Measurements from ENCODE around the gene GNB1L. TPM values are rescaled to one million over a fixed set of nuclear protein-coding genes. Genes with fewer than 3 reads are reported as not detected.

GNB1L gene
- total RNA-seq, 2 donors from 2014 or later: 9.7 to 17.9 TPM

GRCh38 chr22:19807914-19808872, 46.5 kb downstream of the GNB1L start:
- DNase-seq (ENCODE audit: low spot score): no peak
- no peaks in the 10 kb centered on the region for H3K4me1 Mint-ChIP-seq (ENCODE audit: low read depth in 2 of 2)
- no peaks in the 10 kb centered on the region for H3K27me3 Mint-ChIP-seq
- H3K36me3 Mint-ChIP-seq: no peaks in the 10 kb centered on the region
- no peak overlapping the region for H3K27ac Mint-ChIP-seq
- peak in 1 of 2 donors; percentile 15 for ATAC-seq
- H3K9me3 Mint-ChIP-seq: no peaks in the 10 kb centered on the region
- no peak overlapping the region for H3K4me3 Mint-ChIP-seq

GRCh38 chr22:19807161-19807913, 47.3 kb downstream of the GNB1L start:
- no peak overlapping the region for H3K27ac Mint-ChIP-seq
- no peaks in the 10 kb centered on the region for H3K36me3 Mint-ChIP-seq
- no peaks in the 10 kb centered on the region for H3K9me3 Mint-ChIP-seq
- no peak overlapping the region for H3K4me3 Mint-ChIP-seq
- ATAC-seq (no peak), DNase-seq (ENCODE audit: low spot score) (no peak)
- no peaks in the 10 kb centered on the region for H3K4me1 Mint-ChIP-seq (ENCODE audit: low read depth in 2 of 2)
- no peaks in the 10 kb centered on the region for H3K27me3 Mint-ChIP-seq

GRCh38 chr22:19806213-19807160, 48.2 kb downstream of the GNB1L start:
- H3K27ac Mint-ChIP-seq: no peak overlapping the region
- H3K4me3 Mint-ChIP-seq: no peak overlapping the region
- no peaks in the 10 kb centered on the region for H3K4me1 Mint-ChIP-seq (ENCODE audit: low read depth in 2 of 2)
- no peaks in the 10 kb centered on the region for H3K36me3 Mint-ChIP-seq
- no peaks in the 10 kb centered on the region for H3K27me3 Mint-ChIP-seq
- ATAC-seq (no peak), DNase-seq (ENCODE audit: low spot score) (no peak)
- H3K9me3 Mint-ChIP-seq: no peaks in the 10 kb centered on the region

GRCh38 chr22:19805821-19806212, 48.9 kb downstream of the GNB1L start:
- DNase-seq (ENCODE audit: low spot score): no peak
- H3K4me3 Mint-ChIP-seq: no peak overlapping the region
- H3K27ac Mint-ChIP-seq: no peak overlapping the region
- no peaks in the 10 kb centered on the region for H3K4me1 Mint-ChIP-seq (ENCODE audit: low read depth in 2 of 2)
- no peaks in the 10 kb centered on the region for H3K27me3 Mint-ChIP-seq
- ATAC-seq: no peak
- H3K36me3 Mint-ChIP-seq: no peaks in the 10 kb centered on the region
- no peaks in the 10 kb centered on the region for H3K9me3 Mint-ChIP-seq

- DNase-seq (ENCODE audit: low spot score) (no peak), ATAC-seq (no peak)
- H3K4me1 Mint-ChIP-seq (ENCODE audit: low read depth in 2 of 2): no peaks in the 10 kb centered on the region
- H3K36me3 Mint-ChIP-seq: no peaks in the 10 kb centered on the region
- no peak overlapping the region for H3K4me3 Mint-ChIP-seq
- H3K9me3 Mint-ChIP-seq: no peaks in the 10 kb centered on the region
- H3K27ac Mint-ChIP-seq: no peak overlapping the region
- H3K27me3 Mint-ChIP-seq: no peaks in the 10 kb centered on the region
Observed at GRCh38 chr22:19803736-19804267, 50.9 kb downstream of the GNB1L start.

- ATAC-seq (no peak), DNase-seq (ENCODE audit: low spot score) (no peak)
- Mint-ChIP-seq H3K9me3 (no peaks in the 10 kb centered on the region), H3K4me1 (ENCODE audit: low read depth in 2 of 2) (no peaks in the 10 kb centered on the region), H3K27ac (no peak overlapping the region), H3K4me3 (no peak overlapping the region), H3K27me3 (no peaks in the 10 kb centered on the region), H3K36me3 (no peaks in the 10 kb centered on the region)
Observed at GRCh38 chr22:19802894-19803735, 51.6 kb downstream of the GNB1L start.

- DNase-seq (ENCODE audit: low spot score) (no peak), ATAC-seq (peak in 1 of 2 donors; percentile 26)
- no peaks in the 10 kb centered on the region for H3K27me3 Mint-ChIP-seq
- H3K9me3 Mint-ChIP-seq: no peaks in the 10 kb centered on the region
- H3K36me3 Mint-ChIP-seq: no peaks in the 10 kb centered on the region
- H3K4me3 Mint-ChIP-seq: no peak overlapping the region
- H3K27ac Mint-ChIP-seq: peak overlapping the region in 1 of 2 donors; percentile 53
- H3K4me1 Mint-ChIP-seq (ENCODE audit: low read depth in 2 of 2): no peaks in the 10 kb centered on the region
Observed at GRCh38 chr22:19802001-19802893, 52.4 kb downstream of the GNB1L start.

GRCh38 chr22:19801340-19802000, 53.2 kb downstream of the GNB1L start:
- H3K4me3 Mint-ChIP-seq: no peak overlapping the region
- H3K4me1 Mint-ChIP-seq (ENCODE audit: low read depth in 2 of 2): no peaks in the 10 kb centered on the region
- H3K9me3 Mint-ChIP-seq: no peaks in the 10 kb centered on the region
- ATAC-seq (no peak), DNase-seq (ENCODE audit: low spot score) (no peak)
- no peaks in the 10 kb centered on the region for H3K27me3 Mint-ChIP-seq
- no peaks in the 10 kb centered on the region for H3K36me3 Mint-ChIP-seq
- H3K27ac Mint-ChIP-seq: no peak overlapping the region

- ATAC-seq: no peak
- Mint-ChIP-seq H3K9me3 (no peaks in the 10 kb centered on the region), H3K4me1 (ENCODE audit: low read depth in 2 of 2) (no peaks in the 10 kb centered on the region), H3K27ac (no peak overlapping the region), H3K36me3 (no peaks in the 10 kb centered on the region), H3K4me3 (no peak overlapping the region), H3K27me3 (no peaks in the 10 kb centered on the region)
- DNase-seq (ENCODE audit: low spot score): no peak
Observed at GRCh38 chr22:19800761-19801244, 53.9 kb downstream of the GNB1L start.

GRCh38 chr22:19800306-19800705, 54.4 kb downstream of the GNB1L start:
- H3K27ac Mint-ChIP-seq: no peak overlapping the region
- no peaks in the 10 kb centered on the region for H3K4me1 Mint-ChIP-seq (ENCODE audit: low read depth in 2 of 2)
- no peaks in the 10 kb centered on the region for H3K27me3 Mint-ChIP-seq
- H3K9me3 Mint-ChIP-seq: no peaks in the 10 kb centered on the region
- H3K4me3 Mint-ChIP-seq: no peak overlapping the region
- H3K36me3 Mint-ChIP-seq: no peaks in the 10 kb centered on the region
- ATAC-seq (no peak), DNase-seq (ENCODE audit: low spot score) (no peak)

GRCh38 chr22:19799322-19800190, 55.1 kb downstream of the GNB1L start:
- H3K27me3 Mint-ChIP-seq: no peaks in the 10 kb centered on the region
- no peak for DNase-seq (ENCODE audit: low spot score)
- no peak overlapping the region for H3K27ac Mint-ChIP-seq
- no peaks in the 10 kb centered on the region for H3K36me3 Mint-ChIP-seq
- ATAC-seq: no peak
- H3K4me1 Mint-ChIP-seq (ENCODE audit: low read depth in 2 of 2): no peaks in the 10 kb centered on the region
- no peaks in the 10 kb centered on the region for H3K9me3 Mint-ChIP-seq
- no peak overlapping the region for H3K4me3 Mint-ChIP-seq
